ENCODE results near the gene ARHGEF17. TPM values are rescaled to one million over a fixed set of nuclear protein-coding genes. Genes with fewer than 3 reads are reported as not detected.

ARHGEF17 gene
- total and polyA plus RNA-seq, 2 of the 13 experiments (the other 11 are each of a cell fraction or from before 2014, with no cell fraction given): 10.7 to 28.8 TPM

DNA sequence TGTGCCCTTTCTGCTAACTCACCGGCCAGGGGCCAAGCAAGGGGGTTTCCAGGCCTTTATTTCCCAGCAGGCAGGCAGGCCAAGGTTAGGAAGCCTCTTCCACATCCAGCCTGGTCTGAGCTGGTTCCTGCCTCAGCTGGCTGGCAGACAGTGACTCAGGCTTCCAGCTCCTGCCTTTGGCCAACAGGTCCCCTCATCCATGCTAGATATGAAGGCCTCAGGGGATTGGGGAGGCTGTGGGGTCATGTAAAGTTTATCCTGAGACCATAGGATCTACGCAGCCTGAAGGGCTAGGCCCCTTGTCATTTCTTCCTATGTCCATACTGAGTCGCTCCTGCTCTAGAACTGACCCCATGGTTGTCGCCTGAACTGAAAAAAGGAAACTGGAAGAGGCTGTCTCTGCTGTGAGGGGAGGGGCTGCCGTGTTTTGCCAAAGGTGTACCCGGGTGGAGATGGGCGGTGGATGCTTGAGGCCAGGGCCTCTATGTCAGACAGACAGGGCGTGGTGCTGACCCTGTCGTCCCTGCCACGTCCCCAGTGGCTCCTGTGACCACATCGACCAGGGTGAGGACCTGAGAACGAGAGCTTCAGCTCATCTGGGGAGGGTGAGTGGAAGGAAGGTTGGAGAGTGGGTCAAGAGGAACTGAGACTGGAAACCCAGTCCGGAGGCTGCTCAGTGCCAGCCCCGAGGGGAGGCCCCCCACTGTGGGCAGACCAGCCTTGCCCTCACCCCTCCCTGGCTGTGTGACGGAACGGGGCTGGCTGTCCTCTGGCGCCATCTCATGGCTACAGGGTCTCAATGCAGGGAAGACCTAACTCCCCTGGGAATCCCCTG is 19.0 kb upstream of the ARHGEF17 start (continued):
- no peak for TF ChIP-seq ZFP62 (CRISPR knock-in tag; IDR thresholded peaks at IDR 0.05)
- no peak for TF ChIP-seq HDAC1 (CRISPR knock-in tag; IDR thresholded peaks at IDR 0.05)
- no peak for TF ChIP-seq KMT2B (CRISPR knock-in tag; IDR thresholded peaks at IDR 0.05)
- TF ChIP-seq GABPA (IDR thresholded peaks at IDR 0.05; ENCODE audit: low read depth, low read length): no peak
- TF ChIP-seq GABPA (CRISPR knock-in tag; IDR thresholded peaks at IDR 0.05; ENCODE audit: low read depth): no peak
- TF ChIP-seq RARA (CRISPR knock-in tag; IDR thresholded peaks at IDR 0.05): peak; percentile 77
- TF ChIP-seq ZC3H13 (CRISPR knock-in tag; IDR thresholded peaks at IDR 0.05): no peak
- TF ChIP-seq, protein P1, sequence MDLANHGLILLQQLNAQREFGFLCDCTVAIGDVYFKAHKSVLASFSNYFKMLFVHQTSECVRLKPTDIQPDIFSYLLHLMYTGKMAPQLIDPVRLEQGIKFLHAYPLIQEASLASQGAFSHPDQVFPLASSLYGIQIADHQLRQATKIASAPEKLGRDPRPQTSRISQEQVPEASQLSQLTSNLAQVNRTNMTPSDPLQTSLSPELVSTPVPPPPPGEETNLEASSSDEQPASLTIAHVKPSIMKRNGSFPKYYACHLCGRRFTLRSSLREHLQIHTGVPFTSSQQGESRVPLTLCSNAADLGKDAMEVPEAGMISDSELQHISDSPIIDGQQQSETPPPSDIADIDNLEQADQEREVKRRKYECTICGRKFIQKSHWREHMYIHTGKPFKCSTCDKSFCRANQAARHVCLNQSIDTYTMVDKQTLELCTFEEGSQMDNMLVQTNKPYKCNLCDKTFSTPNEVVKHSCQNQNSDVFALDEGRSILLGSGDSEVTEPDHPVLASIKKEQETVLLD (CRISPR knock-in tag; IDR thresholded peaks at IDR 0.05; ENCODE audit: low read depth): no peak
- no peak for TF ChIP-seq ZNF430 (CRISPR knock-in tag; IDR thresholded peaks at IDR 0.05)
- TF ChIP-seq NCOA5 (CRISPR knock-in tag; IDR thresholded peaks at IDR 0.05): no peak
- TF ChIP-seq ZNF446 (CRISPR knock-in tag; IDR thresholded peaks at IDR 0.05): no peak
- TF ChIP-seq, protein P2, sequence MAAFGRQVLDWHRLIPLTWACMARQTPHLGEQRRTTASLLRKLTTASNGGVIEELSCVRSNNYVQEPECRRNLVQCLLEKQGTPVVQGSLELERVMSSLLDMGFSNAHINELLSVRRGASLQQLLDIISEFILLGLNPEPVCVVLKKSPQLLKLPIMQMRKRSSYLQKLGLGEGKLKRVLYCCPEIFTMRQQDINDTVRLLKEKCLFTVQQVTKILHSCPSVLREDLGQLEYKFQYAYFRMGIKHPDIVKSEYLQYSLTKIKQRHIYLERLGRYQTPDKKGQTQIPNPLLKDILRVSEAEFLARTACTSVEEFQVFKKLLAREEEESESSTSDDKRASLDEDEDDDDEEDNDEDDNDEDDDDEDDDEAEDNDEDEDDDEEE (CRISPR knock-in tag; IDR thresholded peaks at IDR 0.05): peak; percentile 74; the same call in 1 of the 2 replicates
- 0 out of 2 replicates have a peak, but pooled peaks have one; percentile 16 for TF ChIP-seq ZNF629 (CRISPR knock-in tag; conservative IDR thresholded peaks at IDR 0.05)
- TF ChIP-seq MIER2 (CRISPR knock-in tag; IDR thresholded peaks at IDR 0.05): no peak
- TF ChIP-seq EZH2 (conservative IDR thresholded peaks at IDR 0.05; ENCODE audit: low read depth, low read length): no peak
- TF ChIP-seq ZNF614 (CRISPR knock-in tag; IDR thresholded peaks at IDR 0.05; ENCODE audit: borderline replicate concordance): peak; percentile 64; the same call in 1 of the 2 replicates
- TF ChIP-seq, protein P3, sequence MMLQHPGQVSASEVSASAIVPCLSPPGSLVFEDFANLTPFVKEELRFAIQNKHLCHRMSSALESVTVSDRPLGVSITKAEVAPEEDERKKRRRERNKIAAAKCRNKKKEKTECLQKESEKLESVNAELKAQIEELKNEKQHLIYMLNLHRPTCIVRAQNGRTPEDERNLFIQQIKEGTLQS (CRISPR knock-in tag; IDR thresholded peaks at IDR 0.05): no peak; the same call in 1 of the 2 replicates
- TF ChIP-seq CEBPG (CRISPR knock-in tag; IDR thresholded peaks at IDR 0.05): peak; percentile 7; the same call in 1 of the 2 replicates
- TF ChIP-seq HNRNPK (IDR thresholded peaks at IDR 0.05; ENCODE audit: low read depth, low read length, poor library complexity, severe bottlenecking): no peak
- no peak for TF ChIP-seq SIN3A (IDR thresholded peaks at IDR 0.05; ENCODE audit: borderline replicate concordance, low read depth, low read length)
- peak; percentile 57; the same call in 1 of the 2 replicates for TF ChIP-seq ZBTB21 (CRISPR knock-in tag; IDR thresholded peaks at IDR 0.05)
- TF ChIP-seq, protein P4, sequence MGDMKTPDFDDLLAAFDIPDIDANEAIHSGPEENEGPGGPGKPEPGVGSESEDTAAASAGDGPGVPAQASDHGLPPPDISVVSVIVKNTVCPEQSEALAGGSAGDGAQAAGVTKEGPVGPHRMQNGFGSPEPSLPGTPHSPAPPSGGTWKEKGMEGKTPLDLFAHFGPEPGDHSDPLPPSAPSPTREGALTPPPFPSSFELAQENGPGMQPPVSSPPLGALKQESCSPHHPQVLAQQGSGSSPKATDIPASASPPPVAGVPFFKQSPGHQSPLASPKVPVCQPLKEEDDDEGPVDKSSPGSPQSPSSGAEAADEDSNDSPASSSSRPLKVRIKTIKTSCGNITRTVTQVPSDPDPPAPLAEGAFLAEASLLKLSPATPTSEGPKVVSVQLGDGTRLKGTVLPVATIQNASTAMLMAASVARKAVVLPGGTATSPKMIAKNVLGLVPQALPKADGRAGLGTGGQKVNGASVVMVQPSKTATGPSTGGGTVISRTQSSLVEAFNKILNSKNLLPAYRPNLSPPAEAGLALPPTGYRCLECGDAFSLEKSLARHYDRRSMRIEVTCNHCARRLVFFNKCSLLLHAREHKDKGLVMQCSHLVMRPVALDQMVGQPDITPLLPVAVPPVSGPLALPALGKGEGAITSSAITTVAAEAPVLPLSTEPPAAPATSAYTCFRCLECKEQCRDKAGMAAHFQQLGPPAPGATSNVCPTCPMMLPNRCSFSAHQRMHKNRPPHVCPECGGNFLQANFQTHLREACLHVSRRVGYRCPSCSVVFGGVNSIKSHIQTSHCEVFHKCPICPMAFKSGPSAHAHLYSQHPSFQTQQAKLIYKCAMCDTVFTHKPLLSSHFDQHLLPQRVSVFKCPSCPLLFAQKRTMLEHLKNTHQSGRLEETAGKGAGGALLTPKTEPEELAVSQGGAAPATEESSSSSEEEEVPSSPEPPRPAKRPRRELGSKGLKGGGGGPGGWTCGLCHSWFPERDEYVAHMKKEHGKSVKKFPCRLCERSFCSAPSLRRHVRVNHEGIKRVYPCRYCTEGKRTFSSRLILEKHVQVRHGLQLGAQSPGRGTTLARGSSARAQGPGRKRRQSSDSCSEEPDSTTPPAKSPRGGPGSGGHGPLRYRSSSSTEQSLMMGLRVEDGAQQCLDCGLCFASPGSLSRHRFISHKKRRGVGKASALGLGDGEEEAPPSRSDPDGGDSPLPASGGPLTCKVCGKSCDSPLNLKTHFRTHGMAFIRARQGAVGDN (CRISPR knock-in tag; IDR thresholded peaks at IDR 0.05): peak; percentile 78
- TF ChIP-seq ZNF775 (CRISPR knock-in tag; IDR thresholded peaks at IDR 0.05; ENCODE audit: borderline replicate concordance): no peak
- TF ChIP-seq ZNF567 (CRISPR knock-in tag; IDR thresholded peaks at IDR 0.05; ENCODE audit: borderline replicate concordance): no peak
- TF ChIP-seq MTF2 (CRISPR knock-in tag; IDR thresholded peaks at IDR 0.05; ENCODE audit: borderline replicate concordance): peak; percentile 29; the same call in 1 of the 2 replicates

All from HepG2 (cell line).